ENCODE results near the gene FAM3D. TPM values are rescaled to one million over a fixed set of nuclear protein-coding genes. Genes with fewer than 3 reads are reported as not detected.

Gene FAM3D
- total and polyA plus RNA-seq, 2 donors from 2014 or later: 0.41 to 0.60 TPM

DNA sequence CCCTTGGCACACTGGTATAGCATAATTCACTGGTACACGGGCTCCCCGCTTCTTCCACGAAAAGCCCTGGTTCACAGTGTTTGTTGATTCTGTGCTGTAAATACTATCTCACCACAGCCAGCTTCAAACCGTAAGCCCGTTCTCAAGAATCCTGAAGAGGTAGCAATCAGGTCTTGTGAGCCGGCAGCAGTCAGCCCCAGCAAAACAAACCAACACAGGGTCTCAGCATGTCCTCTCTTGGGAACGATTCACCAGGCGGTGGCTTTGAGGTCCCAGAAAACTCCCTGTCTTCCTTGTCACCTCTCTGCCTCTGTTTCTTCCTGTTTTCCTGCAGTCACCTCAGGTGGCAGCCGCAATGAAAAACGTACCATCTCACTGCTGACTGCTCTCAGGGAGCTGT is 19.1 kb upstream of the FAM3D start:
- H3K9me3 ChIP-seq (ENCODE audit: control insufficient read depth in 2 of 3, insufficient read depth in 1 of 3, low read length in 3 of 3): no peaks in the 10 kb centered on the region
- intact Hi-C loops (cut with DNase I): no loop called here
- H3K9ac ChIP-seq (ENCODE audit: low read length in 3 of 3): no peak overlapping the region
- no peaks in the 10 kb centered on the region for H3K4me1 ChIP-seq (ENCODE audit: control insufficient read depth in 2 of 3, insufficient read depth in 2 of 3, low read depth in 1 of 3, low read length in 3 of 3)
- H3K4me3 ChIP-seq (ENCODE audit: low read length in 3 of 3): no peak overlapping the region
- FAIRE-seq (no peak), DNase-seq (no peak)
- H3K27me3 ChIP-seq (ENCODE audit: control insufficient read depth, insufficient read depth, low read length): no peaks in the 10 kb centered on the region
- TF ChIP-seq, protein P1, sequence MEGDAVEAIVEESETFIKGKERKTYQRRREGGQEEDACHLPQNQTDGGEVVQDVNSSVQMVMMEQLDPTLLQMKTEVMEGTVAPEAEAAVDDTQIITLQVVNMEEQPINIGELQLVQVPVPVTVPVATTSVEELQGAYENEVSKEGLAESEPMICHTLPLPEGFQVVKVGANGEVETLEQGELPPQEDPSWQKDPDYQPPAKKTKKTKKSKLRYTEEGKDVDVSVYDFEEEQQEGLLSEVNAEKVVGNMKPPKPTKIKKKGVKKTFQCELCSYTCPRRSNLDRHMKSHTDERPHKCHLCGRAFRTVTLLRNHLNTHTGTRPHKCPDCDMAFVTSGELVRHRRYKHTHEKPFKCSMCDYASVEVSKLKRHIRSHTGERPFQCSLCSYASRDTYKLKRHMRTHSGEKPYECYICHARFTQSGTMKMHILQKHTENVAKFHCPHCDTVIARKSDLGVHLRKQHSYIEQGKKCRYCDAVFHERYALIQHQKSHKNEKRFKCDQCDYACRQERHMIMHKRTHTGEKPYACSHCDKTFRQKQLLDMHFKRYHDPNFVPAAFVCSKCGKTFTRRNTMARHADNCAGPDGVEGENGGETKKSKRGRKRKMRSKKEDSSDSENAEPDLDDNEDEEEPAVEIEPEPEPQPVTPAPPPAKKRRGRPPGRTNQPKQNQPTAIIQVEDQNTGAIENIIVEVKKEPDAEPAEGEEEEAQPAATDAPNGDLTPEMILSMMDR (IDR thresholded peaks at IDR 0.05; ENCODE audit: borderline replicate concordance, extremely low read depth, insufficient read depth): no peak
- no peaks in the 10 kb centered on the region for H3K36me3 ChIP-seq (ENCODE audit: control insufficient read depth in 2 of 3, insufficient read depth in 3 of 3, low read length in 3 of 3)
- no peak overlapping the region for H3K27ac ChIP-seq (ENCODE audit: low read depth in 2 of 2, low read length in 2 of 2)

DNA sequence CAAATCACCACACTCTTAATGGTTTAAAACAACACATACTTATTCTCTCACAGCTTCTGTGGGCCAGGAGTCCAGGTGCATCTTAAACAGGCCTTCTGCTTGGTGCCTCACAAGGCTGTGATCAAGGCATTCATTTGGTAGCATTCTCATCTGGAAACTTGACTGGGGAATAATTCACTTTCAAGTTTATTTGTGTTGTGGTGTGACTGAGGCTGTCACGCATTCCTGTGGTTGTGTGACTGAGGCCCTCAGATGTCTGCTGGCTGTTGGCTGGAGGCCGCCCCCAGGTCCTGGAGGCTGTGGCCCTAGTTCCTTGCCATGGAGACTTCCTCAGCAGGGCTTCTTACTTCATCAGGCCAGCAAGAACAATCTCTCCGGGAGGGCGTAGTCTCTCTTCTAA is 16.9 kb upstream of the FAM3D start:
- DNase-seq (no peak), FAIRE-seq (no peak)
- TF ChIP-seq, protein P1 (IDR thresholded peaks at IDR 0.05; ENCODE audit: borderline replicate concordance, extremely low read depth, insufficient read depth): no peak
- no peaks in the 10 kb centered on the region for H3K36me3 ChIP-seq (ENCODE audit: control insufficient read depth in 2 of 3, insufficient read depth in 3 of 3, low read length in 3 of 3)
- no peaks in the 10 kb centered on the region for H3K9me3 ChIP-seq (ENCODE audit: control insufficient read depth in 2 of 3, insufficient read depth in 1 of 3, low read length in 3 of 3)
- no peak overlapping the region for H3K4me3 ChIP-seq (ENCODE audit: low read length in 3 of 3)
- no peak overlapping the region for H3K9ac ChIP-seq (ENCODE audit: low read length in 3 of 3)
- no peak overlapping the region for H3K27ac ChIP-seq (ENCODE audit: low read depth in 2 of 2, low read length in 2 of 2)
- no peaks in the 10 kb centered on the region for H3K4me1 ChIP-seq (ENCODE audit: control insufficient read depth in 2 of 3, insufficient read depth in 2 of 3, low read depth in 1 of 3, low read length in 3 of 3)
- no peaks in the 10 kb centered on the region for H3K27me3 ChIP-seq (ENCODE audit: control insufficient read depth, insufficient read depth, low read length)
- intact Hi-C loops (cut with DNase I): no loop called here

DNA sequence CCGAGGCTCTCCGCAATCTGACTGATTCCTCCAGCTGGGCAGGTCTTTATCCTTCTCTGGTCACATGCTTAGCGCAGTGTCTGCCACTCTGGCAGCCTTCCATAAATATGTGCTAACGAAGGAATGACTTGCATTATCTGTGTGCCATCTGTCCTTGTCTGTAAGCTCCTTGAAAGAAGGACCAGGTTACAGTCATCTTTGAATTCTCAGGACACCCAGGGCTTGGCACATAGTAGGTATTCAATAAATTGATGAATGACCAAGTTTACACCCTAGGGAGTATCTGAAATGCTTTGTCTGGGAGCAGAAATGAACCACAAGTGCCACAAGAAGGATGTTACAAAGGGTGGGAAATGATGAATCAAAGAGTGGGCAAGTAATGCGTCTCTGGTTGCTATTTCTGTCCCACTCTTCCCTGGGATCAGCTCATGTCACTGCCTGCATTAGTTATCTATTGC is 16.5 kb upstream of the FAM3D start:
- no peak for FAIRE-seq
- intact Hi-C loops (cut with DNase I): no loop called here
- TF ChIP-seq, protein P1 (IDR thresholded peaks at IDR 0.05; ENCODE audit: borderline replicate concordance, extremely low read depth, insufficient read depth): no peak

DNA sequence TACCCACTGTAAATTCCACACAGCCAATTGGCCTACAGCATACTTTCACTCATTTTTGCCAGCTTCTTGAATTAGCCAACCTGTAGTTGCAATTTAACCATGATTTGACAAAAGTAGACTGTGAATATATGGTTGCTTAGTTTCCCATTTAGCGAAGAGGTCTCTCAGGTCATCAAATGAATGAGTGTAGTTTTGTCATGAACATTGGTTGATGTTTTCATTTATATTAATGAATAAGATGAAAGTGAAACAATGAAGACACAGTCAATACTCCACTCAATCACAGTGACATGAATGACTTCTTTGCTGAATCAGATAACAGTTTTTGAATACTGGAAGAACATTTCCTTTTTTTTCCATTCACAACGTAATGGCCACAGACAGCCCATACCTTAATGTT is 15.3 kb upstream of the FAM3D start:
- Histone ChIP-seq H3K4me3 (ENCODE audit: low read length in 3 of 3) (no peak overlapping the region), H3K9ac (ENCODE audit: low read length in 3 of 3) (no peak overlapping the region), H3K27ac (ENCODE audit: low read depth in 2 of 2, low read length in 2 of 2) (no peak overlapping the region), H3K36me3 (ENCODE audit: control insufficient read depth in 2 of 3, insufficient read depth in 3 of 3, low read length in 3 of 3) (no peaks in the 10 kb centered on the region), H3K9me3 (ENCODE audit: control insufficient read depth in 2 of 3, insufficient read depth in 1 of 3, low read length in 3 of 3) (no peaks in the 10 kb centered on the region), H3K27me3 (ENCODE audit: control insufficient read depth, insufficient read depth, low read length) (no peaks in the 10 kb centered on the region), H3K4me1 (ENCODE audit: control insufficient read depth in 2 of 3, insufficient read depth in 2 of 3, low read depth in 1 of 3, low read length in 3 of 3) (no peaks in the 10 kb centered on the region)
- no peak for DNase-seq
- FAIRE-seq: no peak
- intact Hi-C loops (cut with DNase I): no loop called here
- TF ChIP-seq, protein P1 (IDR thresholded peaks at IDR 0.05; ENCODE audit: borderline replicate concordance, extremely low read depth, insufficient read depth): no peak

More for the DNA sequence above, 16.5 kb upstream of the FAM3D start:
- no peaks in the 10 kb centered on the region for H3K9me3 ChIP-seq (ENCODE audit: control insufficient read depth in 2 of 3, insufficient read depth in 1 of 3, low read length in 3 of 3)
- no peak overlapping the region for H3K27ac ChIP-seq (ENCODE audit: low read depth in 2 of 2, low read length in 2 of 2)
- H3K9ac ChIP-seq (ENCODE audit: low read length in 3 of 3): no peak overlapping the region
- no peaks in the 10 kb centered on the region for H3K4me1 ChIP-seq (ENCODE audit: control insufficient read depth in 2 of 3, insufficient read depth in 2 of 3, low read depth in 1 of 3, low read length in 3 of 3)
- no peaks in the 10 kb centered on the region for H3K36me3 ChIP-seq (ENCODE audit: control insufficient read depth in 2 of 3, insufficient read depth in 3 of 3, low read length in 3 of 3)
- no peaks in the 10 kb centered on the region for H3K27me3 ChIP-seq (ENCODE audit: control insufficient read depth, insufficient read depth, low read length)
- DNase-seq: no peak
- H3K4me3 ChIP-seq (ENCODE audit: low read length in 3 of 3): no peak overlapping the region
